K562 (cell line): ENCODE results near the gene C2orf92. TPM values are rescaled to one million over a fixed set of nuclear protein-coding genes. Genes with fewer than 3 reads are reported as not detected.

ENCODE experiments used
- CBX3 ChIP-seq, 2 experiments: IDR thresholded peaks; 1 replicate in 1 of 2; 2 replicates in 1 of 2; pipeline ENCODE4 v1.6.1; 2012; ENCODE audit warnings: inconsistent platforms in 2 of 2, low read length in 2 of 2, borderline replicate concordance in 1 of 2, control low read depth in 1 of 2
- CBX8 ChIP-seq: fragments of 200-600 bp; sonication (generic); IDR thresholded peaks from 2 replicates; pipeline ENCODE4 v1.6.1; 2012; ENCODE audit warnings: borderline replicate concordance, mixed run types, low read depth, mild to moderate bottlenecking, moderate library complexity, mixed read lengths, low read length, control low read depth, inconsistent platforms; ENCODE audit not compliant: poor library complexity, severe bottlenecking; ENCODE audit errors: extremely low read depth
- E2F8 ChIP-seq: fragments of 450-650 bp; IDR thresholded peaks from 2 replicates; pipeline ENCODE4 v1.7.1; 2018; ENCODE audit warnings: mild to moderate bottlenecking, low read depth; ENCODE audit not compliant: partially characterized antibody
- ELF4 ChIP-seq: fragments of 450-650 bp; formaldehyde crosslinking; IDR thresholded peaks from 2 replicates; pipeline ENCODE4 v1.4.0; 2022; ENCODE audit warnings: missing genetic modification characterization
- ETV1 ChIP-seq: fragments of 450-650 bp; conservative IDR thresholded peaks from 2 replicates; pipeline ENCODE4 v1.6.1; 2016; ENCODE audit warnings: missing genetic modification characterization, control low read depth, low read depth, missing compliant biosample characterization
- HNRNPLL ChIP-seq: fragments of 200-400 bp; formaldehyde crosslinking; IDR thresholded peaks from 2 replicates; pipeline ENCODE4 v1.6.1; 2017; ENCODE audit warnings: low read length, low read depth, mild to moderate bottlenecking; ENCODE audit not compliant: poor library complexity, severe bottlenecking
- KLF13 ChIP-seq: fragments of 450-650 bp; IDR thresholded peaks from 2 replicates; pipeline ENCODE4 v1.6.1; 2016; ENCODE audit warnings: missing genetic modification characterization, low read depth, mild to moderate bottlenecking, missing compliant biosample characterization, moderate library complexity, borderline replicate concordance
- MEIS2 ChIP-seq: fragments of 450-650 bp; IDR thresholded peaks from 2 replicates; pipeline ENCODE4 v1.6.1; 2014; ENCODE audit warnings: mild to moderate bottlenecking; ENCODE audit not compliant: partially characterized antibody
- RBM15 ChIP-seq: fragments of 200-400 bp; formaldehyde crosslinking; IDR thresholded peaks from 2 replicates; pipeline ENCODE4 v1.6.1; 2018; ENCODE audit warnings: mild to moderate bottlenecking, low read length, moderate library complexity; ENCODE audit not compliant: insufficient read depth
- ZFX ChIP-seq: sonication (generic); formaldehyde crosslinking; IDR thresholded peaks from 2 replicates; pipeline ENCODE4 v1.8.0; 2022; ENCODE audit warnings: mild to moderate bottlenecking, missing genetic modification reagents, moderate library complexity
- ZMIZ1 ChIP-seq, 2 experiments: fragments of 150-350 bp in 1 of 2; IDR thresholded peaks; 2 replicates each; pipeline ENCODE4 v1.6.1; 2012 to 2016; ENCODE audit warnings: low read depth in 2 of 2, low read length in 2 of 2, mild to moderate bottlenecking in 1 of 2, moderate library complexity in 1 of 2
- ZNF175 ChIP-seq: fragments of 200-800 bp; sonication (Bioruptor generic); IDR thresholded peaks from 2 replicates; pipeline ENCODE4 v1.6.1; 2016; ENCODE audit warnings: low read depth, mild to moderate bottlenecking, missing genetic modification characterization, missing compliant biosample characterization
- ZNF592 ChIP-seq: fragments of 450-650 bp; IDR thresholded peaks from 2 replicates; pipeline ENCODE4 v1.6.1; 2017; ENCODE audit warnings: antibody characterized with exemption, mild to moderate bottlenecking
- ZNF75A ChIP-seq: fragments of 450-650 bp; formaldehyde crosslinking; IDR thresholded peaks from 2 replicates; pipeline ENCODE4 v1.4.0; 2020; ENCODE audit warnings: mild to moderate bottlenecking
- polyA plus RNA-seq, 8 experiments: library from polyadenylated mRNA; depleted of rRNA in 4 of 8; stranded (reverse) in 5 of 8; unstranded in 3 of 8; fragments of >200 nt; fragmentation: Nextera tagmentation in 2 of 8; fragmentation: Illumina TruSeq in 1 of 8; extraction: Ambion mirVana in 2 of 8; extraction: Trizol in 1 of 8; gene quantifications; 2 replicates each; pipeline versions ENCODE4 v1.2.1 to v1.2.3, GENCODE V29; 2011 to 2014; ENCODE audit warnings: inconsistent platforms in 1 of 8, missing spikeins in 1 of 8
- total RNA-seq, 7 experiments: library from RNA; depleted of rRNA in 6 of 7; stranded (reverse); fragments of >200 nt in 6 of 7; fragmentation: Illumina TruSeq in 2 of 7; extraction: Trizol in 2 of 7; gene quantifications; 2 replicates each; pipeline versions ENCODE4 v1.2.1 to v1.2.3, GENCODE V29; 2011 to 2021; ENCODE audit warnings: low replicate concordance in 1 of 7

Gene C2orf92
- total and polyA plus RNA-seq, 9 of the 15 experiments (the other 6 are each of a cell fraction or from before 2014, with no cell fraction given) = 0.65 to 6.8 (median 3.6) TPM

GRCh38 chr2:97645695-97646629 is 23.6 kb upstream of the C2orf92 start, which contains the start of gene COX5B (continued):
- TF ChIP-seq CBX8 (no peak), ZMIZ1 (IDR thresholded peaks at IDR 0.05; ENCODE audit: low read depth in 2 of 2, low read length in 2 of 2) (peak in 1 of 2 experiments; percentile 43; a peak in 1 of 4 replicates), E2F8 (peak; percentile 75), HNRNPLL (peak; percentile 86), ETV1 (0 out of 2 replicates have a peak, but pooled peaks have one; percentile 17), ZFX (CRISPR knock-in tag) (peak; percentile 86), ELF4 (peak; percentile 80), MEIS2 (peak; percentile 76), ZNF175 (CRISPR knock-in tag) (no peak), RBM15 (no peak), ZNF75A (peak; percentile 89), CBX3 (IDR thresholded peaks at IDR 0.05; ENCODE audit: borderline replicate concordance in 1 of 2, low read length in 2 of 2) (peak in 1 of 2 experiments; percentile 58; a peak in 1 of 3 replicates), ZNF592 (no peak), KLF13 (tag) (peak; percentile 66; the same call in 1 of the 2 replicates)
